ENCODE measurements around the gene SMARCC1. TPM values are rescaled to one million over a fixed set of nuclear protein-coding genes. Genes with fewer than 3 reads are reported as not detected.
"Not testable (repeated sequence)": the region's sequence is repeated elsewhere in the genome, so short reads cannot be mapped to it uniquely, and the experiment has no call there.

The SMARCC1 gene
- total RNA-seq, 1 donor = 44.9 TPM

- no peak for DNase-seq (ENCODE audit: low read depth)
- no peak overlapping the region for H3K4me3 ChIP-seq (ENCODE audit: low read depth, low read length)
- TF ChIP-seq, protein P1, sequence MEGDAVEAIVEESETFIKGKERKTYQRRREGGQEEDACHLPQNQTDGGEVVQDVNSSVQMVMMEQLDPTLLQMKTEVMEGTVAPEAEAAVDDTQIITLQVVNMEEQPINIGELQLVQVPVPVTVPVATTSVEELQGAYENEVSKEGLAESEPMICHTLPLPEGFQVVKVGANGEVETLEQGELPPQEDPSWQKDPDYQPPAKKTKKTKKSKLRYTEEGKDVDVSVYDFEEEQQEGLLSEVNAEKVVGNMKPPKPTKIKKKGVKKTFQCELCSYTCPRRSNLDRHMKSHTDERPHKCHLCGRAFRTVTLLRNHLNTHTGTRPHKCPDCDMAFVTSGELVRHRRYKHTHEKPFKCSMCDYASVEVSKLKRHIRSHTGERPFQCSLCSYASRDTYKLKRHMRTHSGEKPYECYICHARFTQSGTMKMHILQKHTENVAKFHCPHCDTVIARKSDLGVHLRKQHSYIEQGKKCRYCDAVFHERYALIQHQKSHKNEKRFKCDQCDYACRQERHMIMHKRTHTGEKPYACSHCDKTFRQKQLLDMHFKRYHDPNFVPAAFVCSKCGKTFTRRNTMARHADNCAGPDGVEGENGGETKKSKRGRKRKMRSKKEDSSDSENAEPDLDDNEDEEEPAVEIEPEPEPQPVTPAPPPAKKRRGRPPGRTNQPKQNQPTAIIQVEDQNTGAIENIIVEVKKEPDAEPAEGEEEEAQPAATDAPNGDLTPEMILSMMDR (IDR thresholded peaks at IDR 0.05; ENCODE audit: insufficient read depth, low read depth, low read length) = no peak
These were observed 58.8 kb downstream of the SMARCC1 start for GRCh38 chr3:47722859-47723258.

DNA sequence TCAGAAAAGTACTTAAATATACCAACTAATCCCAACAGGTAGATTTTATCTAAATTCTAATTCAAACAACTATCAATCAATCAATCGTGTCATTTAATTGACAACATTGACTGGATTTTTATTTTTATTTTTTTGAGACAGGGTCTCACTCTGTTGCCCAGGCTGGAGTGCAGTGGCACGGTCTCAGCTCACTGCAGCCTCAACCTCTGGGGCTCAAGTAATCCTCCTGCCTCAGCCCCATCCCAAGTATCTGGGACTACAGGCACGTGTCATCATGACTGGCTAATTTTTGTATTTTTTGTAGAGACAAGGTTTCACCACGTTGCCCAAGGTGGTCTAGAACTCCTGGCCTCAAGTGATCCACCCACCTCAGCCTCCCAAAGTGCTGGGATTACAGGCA, 64.2 kb downstream of the SMARCC1 start:
- DNase-seq (ENCODE audit: low read depth); H3K4me3 ChIP-seq (ENCODE audit: low read depth, low read length): not testable (repeated sequence)

DNA sequence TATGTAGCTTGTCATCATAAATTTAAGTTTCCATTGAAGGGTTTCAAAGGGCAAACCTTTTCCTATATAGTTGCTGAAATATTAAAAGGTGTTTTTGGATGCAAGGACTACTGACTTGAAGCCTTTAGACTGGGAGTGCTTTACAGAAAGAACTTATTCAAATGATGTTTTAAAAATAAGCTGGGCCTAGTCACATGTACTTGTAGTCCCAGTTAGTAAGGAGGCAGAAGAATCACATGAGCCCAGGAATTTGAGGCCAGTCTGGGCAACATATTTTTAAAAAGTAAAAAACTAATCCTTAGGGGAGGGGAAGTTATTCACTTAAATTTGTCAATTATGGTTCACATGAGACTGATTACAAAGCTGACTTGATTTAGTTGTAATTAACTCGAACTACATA, 65.0 kb downstream of the SMARCC1 start:
- DNase-seq (ENCODE audit: low read depth) = peak; percentile 28
- no peak overlapping the region for H3K4me3 ChIP-seq (ENCODE audit: low read depth, low read length)
- TF ChIP-seq, protein P1 (IDR thresholded peaks at IDR 0.05; ENCODE audit: insufficient read depth, low read depth, low read length) = no peak

- H3K4me3 ChIP-seq (ENCODE audit: low read depth, low read length) = no peak overlapping the region
- TF ChIP-seq, protein P1 (IDR thresholded peaks at IDR 0.05; ENCODE audit: insufficient read depth, low read depth, low read length) = no peak
- peak; percentile 40 for DNase-seq (ENCODE audit: low read depth)
These were observed 65.8 kb downstream of the SMARCC1 start for GRCh38 chr3:47715928-47716327.

DNA sequence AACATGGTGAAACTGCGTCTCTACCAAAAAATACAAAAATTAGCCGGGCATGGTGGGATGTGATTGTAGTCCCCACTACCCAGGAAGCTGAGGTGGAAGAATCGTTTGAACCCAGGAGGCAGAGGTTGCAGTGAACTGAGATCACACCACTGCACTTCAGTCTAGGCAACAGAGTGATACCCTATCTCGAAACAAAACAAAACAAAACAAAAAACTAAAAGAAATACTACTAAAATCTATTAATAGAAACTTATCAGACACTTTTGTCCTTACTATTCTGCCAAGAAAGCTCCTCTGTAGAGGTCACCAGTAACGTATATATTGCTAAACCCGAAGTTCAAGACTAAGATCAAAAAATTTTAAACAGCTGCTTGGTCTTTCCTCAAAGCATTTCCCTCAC, 67.1 kb downstream of the SMARCC1 start:
- no peak overlapping the region for H3K4me3 ChIP-seq (ENCODE audit: low read depth, low read length)
- no peak for DNase-seq (ENCODE audit: low read depth)
- TF ChIP-seq, protein P1 (IDR thresholded peaks at IDR 0.05; ENCODE audit: insufficient read depth, low read depth, low read length) = no peak

DNA sequence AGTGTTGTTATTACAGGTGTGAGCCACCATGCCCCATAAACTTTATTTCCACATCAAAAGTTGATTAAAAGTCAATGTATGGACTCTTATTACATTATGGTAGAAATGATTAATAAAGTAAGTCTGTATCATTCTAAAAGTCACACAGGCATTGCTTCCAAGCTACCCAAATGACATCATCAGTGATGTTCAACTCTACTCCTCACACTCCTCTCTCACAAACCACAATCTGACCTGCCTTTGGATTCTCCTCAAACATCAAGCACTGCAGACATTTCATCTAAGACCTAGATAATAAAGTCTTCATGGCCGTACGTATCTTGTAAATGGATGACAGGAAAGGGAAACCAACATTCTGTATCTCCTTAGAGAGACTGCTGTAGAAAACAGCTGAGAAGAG, 68.0 kb downstream of the SMARCC1 start:
- TF ChIP-seq, protein P1 (IDR thresholded peaks at IDR 0.05; ENCODE audit: insufficient read depth, low read depth, low read length) = no peak
- no peak for DNase-seq (ENCODE audit: low read depth)
- no peak overlapping the region for H3K4me3 ChIP-seq (ENCODE audit: low read depth, low read length)

- TF ChIP-seq, protein P1 (IDR thresholded peaks at IDR 0.05; ENCODE audit: insufficient read depth, low read depth, low read length) = no peak
- no peak overlapping the region for H3K4me3 ChIP-seq (ENCODE audit: low read depth, low read length)
- DNase-seq (ENCODE audit: low read depth) = no peak
These were observed 69.3 kb downstream of the SMARCC1 start for GRCh38 chr3:47712398-47712797.
